H9 (cell line): ENCODE data around the gene EID2. TPM values are rescaled to one million over a fixed set of nuclear protein-coding genes. Genes with fewer than 3 reads are reported as not detected.

Source experiments
- DNase-seq: peaks from one replicate; pipeline ENCODE4 v3.0.0-alpha.2; 2017
- H2AFZ ChIP-seq: one replicate; pipeline ENCODE4 v1.6.1; 2013; ENCODE audit warnings: mild to moderate bottlenecking, low read length, control low read depth, moderate library complexity
- H2AK5ac ChIP-seq: 2 replicates; pipeline ENCODE4 v1.6.1; 2013; ENCODE audit warnings: low read length, control low read depth, mixed read lengths; ENCODE audit not compliant: insufficient read length
- H2BK120ac ChIP-seq: one replicate; pipeline ENCODE4 v1.6.1; 2013; ENCODE audit warnings: low read depth, mild to moderate bottlenecking, low read length, control low read depth, inconsistent platforms; ENCODE audit not compliant: poor library complexity, severe bottlenecking
- H2BK12ac ChIP-seq: 2 replicates; pipeline ENCODE4 v1.6.1; 2013; ENCODE audit warnings: low read length, control low read depth, mixed read lengths, low read depth; ENCODE audit not compliant: insufficient read length
- H2BK15ac ChIP-seq: 2 replicates; pipeline ENCODE4 v1.6.1; 2013; ENCODE audit warnings: low read depth, low read length, control low read depth
- H2BK20ac ChIP-seq: one replicate; pipeline ENCODE4 v1.6.1; 2013; ENCODE audit warnings: low read depth, mild to moderate bottlenecking, low read length, control low read depth, inconsistent platforms; ENCODE audit not compliant: poor library complexity, severe bottlenecking
- H2BK5ac ChIP-seq: 2 replicates; pipeline ENCODE4 v1.6.1; 2013; ENCODE audit warnings: low read length, control low read depth, mixed read lengths; ENCODE audit not compliant: insufficient read length
- H3K14ac ChIP-seq: 2 replicates; pipeline ENCODE4 v1.6.1; 2013; ENCODE audit warnings: low read length, control low read depth; ENCODE audit not compliant: insufficient read depth
- H3K18ac ChIP-seq: 2 replicates; pipeline ENCODE4 v1.6.1; 2013; ENCODE audit warnings: low read depth, mild to moderate bottlenecking, mixed read lengths, low read length, control low read depth; ENCODE audit not compliant: insufficient read length
- H3K23ac ChIP-seq: 2 replicates; pipeline ENCODE4 v1.6.1; 2013; ENCODE audit warnings: low read length, control low read depth, mixed read lengths, low read depth; ENCODE audit not compliant: insufficient read length
- H3K23me2 ChIP-seq: 2 replicates; pipeline ENCODE4 v1.6.1; 2013; ENCODE audit warnings: low read depth, mild to moderate bottlenecking, mixed read lengths, low read length, control low read depth; ENCODE audit not compliant: insufficient read length, poor library complexity, severe bottlenecking
- H3K27ac ChIP-seq: 2 replicates; pipeline ENCODE4 v1.5.1; 2013; ENCODE audit warnings: low read length, control low read depth, mixed read lengths, low read depth; ENCODE audit not compliant: insufficient read length
- H3K27me3 ChIP-seq: 2 replicates; pipeline ENCODE4 v1.6.1; 2013; ENCODE audit warnings: low read length, control low read depth, inconsistent platforms; ENCODE audit not compliant: insufficient read depth
- H3K4ac ChIP-seq: 2 replicates; pipeline ENCODE4 v1.6.1; 2013; ENCODE audit warnings: low read depth, mild to moderate bottlenecking, control low read depth, inconsistent platforms, low read length, moderate library complexity
- H3K4me1 ChIP-seq: 2 replicates; pipeline ENCODE4 v1.6.1; 2013; ENCODE audit warnings: low read length, control low read depth, inconsistent platforms; ENCODE audit not compliant: insufficient read depth
- H3K4me2 ChIP-seq: 2 replicates; pipeline ENCODE4 v1.6.1; 2013; ENCODE audit warnings: low read length, control low read depth, mixed read lengths; ENCODE audit not compliant: insufficient read length, insufficient read depth
- H3K56ac ChIP-seq: 2 replicates; pipeline ENCODE4 v1.6.1; 2013; ENCODE audit warnings: low read depth, mild to moderate bottlenecking, mixed read lengths, low read length, control low read depth; ENCODE audit not compliant: insufficient read length
- H3K79me1 ChIP-seq: 2 replicates; pipeline ENCODE4 v1.6.1; 2013; ENCODE audit warnings: low read depth, mild to moderate bottlenecking, moderate library complexity, low read length, control low read depth, inconsistent platforms; ENCODE audit not compliant: insufficient read depth, poor library complexity, severe bottlenecking
- H3K79me2 ChIP-seq: 2 replicates; pipeline ENCODE4 v1.6.1; 2013; ENCODE audit warnings: low read length, control low read depth, inconsistent platforms; ENCODE audit not compliant: insufficient read depth
- H3K9ac ChIP-seq: 2 replicates; pipeline ENCODE4 v1.6.1; 2013; ENCODE audit warnings: low read length, control low read depth, mixed read lengths; ENCODE audit not compliant: insufficient read length; ENCODE audit errors: extremely low read depth
- H3K9me3 ChIP-seq: one replicate; pipeline ENCODE4 v1.6.1; 2013; ENCODE audit warnings: low read depth, low read length, inconsistent platforms; ENCODE audit not compliant: control insufficient read depth
- H3T11ph ChIP-seq: one replicate; pipeline ENCODE4 v1.6.1; 2013; ENCODE audit warnings: mild to moderate bottlenecking, low read length, control low read depth, inconsistent platforms
- H4K20me1 ChIP-seq: one replicate; pipeline ENCODE4 v1.6.1; 2013; ENCODE audit not compliant: control insufficient read depth, insufficient read length, insufficient read depth
- H4K5ac ChIP-seq: 2 replicates; pipeline ENCODE4 v1.6.1; 2013; ENCODE audit warnings: low read depth, mild to moderate bottlenecking, mixed read lengths, low read length, control low read depth; ENCODE audit not compliant: insufficient read length
- H4K8ac ChIP-seq: replicated peaks from 2 replicates; pipeline ENCODE4 v1.6.1; 2013; ENCODE audit warnings: low read length, control low read depth, mixed read lengths, low read depth; ENCODE audit not compliant: insufficient read length
- H4K91ac ChIP-seq: 2 replicates; pipeline ENCODE4 v1.6.1; 2013; ENCODE audit warnings: low read depth, mild to moderate bottlenecking, moderate library complexity, mixed read lengths, low read length, control low read depth; ENCODE audit not compliant: insufficient read length
- H3K27ac Mint-ChIP-seq, 3 experiments: 2 replicates in 2 of 3; 3 replicates in 1 of 3; pipeline ENCODE4 v1.8.0; 2020 to 2021; ENCODE audit warnings: mixed read lengths in 3 of 3, mild to moderate bottlenecking in 1 of 3, moderate library complexity in 1 of 3
- H3K27me3 Mint-ChIP-seq: 2 replicates; pipeline ENCODE4 v1.8.0; 2021; ENCODE audit warnings: low read depth, mild to moderate bottlenecking, moderate library complexity, mixed read lengths
- H3K36me3 Mint-ChIP-seq, 3 experiments: 2 replicates in 2 of 3; 3 replicates in 1 of 3; pipeline ENCODE4 v1.8.0; 2020 to 2021; ENCODE audit warnings: low read depth in 3 of 3, mixed read lengths in 3 of 3; ENCODE audit not compliant: insufficient read depth in 1 of 3
- H3K4me1 Mint-ChIP-seq, 2 experiments: 2 replicates each; pipeline ENCODE4 v1.8.0; 2020; ENCODE audit warnings: mixed read lengths in 2 of 2
- H3K4me3 Mint-ChIP-seq, 2 experiments: 2 replicates in 1 of 2; 3 replicates in 1 of 2; pipeline ENCODE4 v1.8.0; 2020 to 2021; ENCODE audit warnings: mild to moderate bottlenecking in 2 of 2, mixed read lengths in 2 of 2, moderate library complexity in 1 of 2
- H3K9me3 Mint-ChIP-seq, 2 experiments: 2 replicates in 1 of 2; 3 replicates in 1 of 2; pipeline ENCODE4 v1.8.0; 2020; ENCODE audit warnings: mild to moderate bottlenecking in 2 of 2, mixed read lengths in 2 of 2, moderate library complexity in 1 of 2
- CTCF ChIP-seq: fragments of 200-600 bp; sonication (generic); conservative IDR thresholded peaks from 3 replicates; pipeline ENCODE4 v1.8.0; 2021; ENCODE audit warnings: antibody characterized with exemption, mild to moderate bottlenecking
- WGBS: extraction: QIAGEN DNeasy Blood & Tissue Kit; methylation state at CpG from one replicate; pipeline ENCODE4 v1.1.7; 2013; ENCODE audit warnings: missing lambda C conversion rate, low lambda C conversion rate, mixed read lengths; ENCODE audit not compliant: insufficient read length; ENCODE audit errors: extremely low coverage; 5-methylcytosine and 5-hydroxymethylcytosine counted together
- total RNA-seq: library from RNA; stranded (reverse); gene quantifications from 2 replicates; pipeline ENCODE4 v1.2.1, GENCODE V29; 2021

Gene EID2
- total RNA-seq, 1 experiment from 2014 or later = 18.8 TPM

DNA sequence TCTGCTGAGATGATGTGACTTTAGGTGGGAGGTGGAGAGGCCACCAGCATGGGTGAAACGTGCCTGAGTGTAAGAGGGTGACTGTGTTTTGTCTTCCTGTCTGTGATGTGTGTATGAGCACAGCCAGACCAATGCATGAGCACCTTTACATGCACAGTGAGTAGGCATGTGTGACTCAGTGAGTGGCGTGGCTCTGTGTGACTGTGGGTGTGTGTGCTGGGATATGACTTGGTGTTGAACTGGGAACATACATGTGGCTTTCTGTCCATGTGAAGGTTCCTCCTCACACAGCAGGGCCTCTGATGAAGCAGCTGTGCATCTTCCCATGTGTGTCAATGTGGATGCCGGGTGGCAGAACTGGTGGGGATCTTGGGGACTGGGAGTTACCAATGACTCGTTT is 42.5 kb upstream of the EID2 start:
- peaks cover 5 to 19% of the 10 kb centered on the region in 2 experiments; a peak in 4 of 5 replicates for H3K9me3 Mint-ChIP-seq
- whole genome bisulfite sequencing = no CpG with 5 or more reads among the region's 4 CpGs

More for the DNA sequence above, 42.5 kb upstream of the EID2 start:
- no peaks in the 10 kb centered on the region for H3K36me3 Mint-ChIP-seq
- Histone ChIP-seq H2AFZ (no peak overlapping the region), H2BK20ac (no peak overlapping the region), H4K91ac (no peak overlapping the region), H3K23ac (no peak overlapping the region), H3K4me2 (no peak overlapping the region), H3K56ac (no peak overlapping the region), H3K27me3 (no peaks in the 10 kb centered on the region), H4K20me1 (no peaks in the 10 kb centered on the region), H3K79me1 (no peaks in the 10 kb centered on the region), H2AK5ac (no peak overlapping the region), H3K27ac (no peak overlapping the region), H4K8ac (no peak overlapping the region), H3K18ac (no peak overlapping the region), H3K9me3 (no peaks in the 10 kb centered on the region), H2BK15ac (no peak overlapping the region), H2BK120ac (no peak overlapping the region), H3K4ac (no peak overlapping the region), H2BK5ac (no peak overlapping the region), H3K23me2 (no peaks in the 10 kb centered on the region), H3K79me2 (no peaks in the 10 kb centered on the region), H3K4me1 (no peaks in the 10 kb centered on the region), H4K5ac (no peak overlapping the region), H3K9ac (no peak overlapping the region), H2BK12ac (no peak overlapping the region), H3T11ph (no peak overlapping the region), H3K14ac (no peak overlapping the region; the same call in 1 of the 2 replicates)
- no peak overlapping the region for H3K4me3 Mint-ChIP-seq
- TF ChIP-seq CTCF = no peak
- DNase-seq = no peak
- no peak overlapping the region for H3K27ac Mint-ChIP-seq
- H3K4me1 Mint-ChIP-seq = no peaks in the 10 kb centered on the region
- peaks cover 30% of the 10 kb centered on the region for H3K27me3 Mint-ChIP-seq
